ENCODE measurements around the gene ZNF484. TPM values are rescaled to one million over a fixed set of nuclear protein-coding genes. Genes with fewer than 3 reads are reported as not detected.
A peak's percentile ranks its signal among the peaks of the same experiment; 100 is the strongest.
"Not testable (repeated sequence)": the region's sequence is repeated elsewhere in the genome, so short reads cannot be mapped to it uniquely, and the experiment has no call there.

Gene ZNF484
- total RNA-seq, 2 donors from 2014 or later, result 9.3 to 10.3 TPM

DNA sequence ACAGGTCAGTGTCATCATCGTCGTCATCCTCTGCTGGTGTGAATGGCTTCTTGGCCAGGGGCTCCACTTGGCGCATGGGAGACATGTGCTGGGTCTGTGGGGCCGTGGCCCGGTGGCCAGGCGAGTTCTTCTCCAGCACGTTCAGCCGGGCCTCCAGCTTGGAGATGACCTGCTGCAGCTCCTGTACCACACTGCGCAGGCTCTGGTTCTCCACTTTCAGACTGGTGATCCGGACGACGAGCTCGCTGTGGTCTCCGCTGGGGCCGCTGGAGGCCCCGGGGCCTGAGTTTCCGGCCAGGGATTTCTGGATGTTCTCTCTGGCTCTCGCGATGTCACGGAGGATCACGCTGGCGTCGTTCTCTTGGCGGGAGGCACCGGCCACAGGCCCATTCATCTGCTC lies 40.6 kb downstream of the ZNF484 start:
- Histone ChIP-seq H3K27me3 (replicated peaks; ENCODE audit: insufficient read depth) (no peaks in the 10 kb centered on the region), H3K4me1 (replicated peaks) (no peaks in the 10 kb centered on the region), H3K27ac (no peak overlapping the region), H3K9me3 (no peaks in the 10 kb centered on the region), H3K4me3 (no peak overlapping the region), H3K36me3 (no peaks in the 10 kb centered on the region)
- TF ChIP-seq POLR2AphosphoS5 (IDR thresholded peaks at IDR 0.05), result no peak
- no peak for TF ChIP-seq POLR2A (IDR thresholded peaks at IDR 0.05)
- TF ChIP-seq, protein P1, sequence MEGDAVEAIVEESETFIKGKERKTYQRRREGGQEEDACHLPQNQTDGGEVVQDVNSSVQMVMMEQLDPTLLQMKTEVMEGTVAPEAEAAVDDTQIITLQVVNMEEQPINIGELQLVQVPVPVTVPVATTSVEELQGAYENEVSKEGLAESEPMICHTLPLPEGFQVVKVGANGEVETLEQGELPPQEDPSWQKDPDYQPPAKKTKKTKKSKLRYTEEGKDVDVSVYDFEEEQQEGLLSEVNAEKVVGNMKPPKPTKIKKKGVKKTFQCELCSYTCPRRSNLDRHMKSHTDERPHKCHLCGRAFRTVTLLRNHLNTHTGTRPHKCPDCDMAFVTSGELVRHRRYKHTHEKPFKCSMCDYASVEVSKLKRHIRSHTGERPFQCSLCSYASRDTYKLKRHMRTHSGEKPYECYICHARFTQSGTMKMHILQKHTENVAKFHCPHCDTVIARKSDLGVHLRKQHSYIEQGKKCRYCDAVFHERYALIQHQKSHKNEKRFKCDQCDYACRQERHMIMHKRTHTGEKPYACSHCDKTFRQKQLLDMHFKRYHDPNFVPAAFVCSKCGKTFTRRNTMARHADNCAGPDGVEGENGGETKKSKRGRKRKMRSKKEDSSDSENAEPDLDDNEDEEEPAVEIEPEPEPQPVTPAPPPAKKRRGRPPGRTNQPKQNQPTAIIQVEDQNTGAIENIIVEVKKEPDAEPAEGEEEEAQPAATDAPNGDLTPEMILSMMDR (IDR thresholded peaks at IDR 0.05), result no peak
- DNase-seq (ENCODE audit: low spot score), result no peak
- intact Hi-C loops (cut with DNase I), result no loop called here
- WGBS, result 97% methylated on average over 25 of the region's 25 CpGs

- 93% methylated on average over 2 of the region's 2 CpGs for WGBS
- DNase-seq (ENCODE audit: low spot score), result no peak
- TF ChIP-seq POLR2A (IDR thresholded peaks at IDR 0.05), result no peak
- H3K4me1 ChIP-seq (replicated peaks), result no peaks in the 10 kb centered on the region
- H3K9me3 ChIP-seq, result no peaks in the 10 kb centered on the region
- H3K36me3 ChIP-seq, result no peaks in the 10 kb centered on the region
- intact Hi-C loops (cut with DNase I), result no loop called here
- H3K27ac ChIP-seq, result no peak overlapping the region
- H3K27me3 ChIP-seq (replicated peaks; ENCODE audit: insufficient read depth), result no peaks in the 10 kb centered on the region
- H3K4me3 ChIP-seq, result no peak overlapping the region
Measured at GRCh38 chr9:92829420-92829819, 48.4 kb downstream of the ZNF484 start.

DNA sequence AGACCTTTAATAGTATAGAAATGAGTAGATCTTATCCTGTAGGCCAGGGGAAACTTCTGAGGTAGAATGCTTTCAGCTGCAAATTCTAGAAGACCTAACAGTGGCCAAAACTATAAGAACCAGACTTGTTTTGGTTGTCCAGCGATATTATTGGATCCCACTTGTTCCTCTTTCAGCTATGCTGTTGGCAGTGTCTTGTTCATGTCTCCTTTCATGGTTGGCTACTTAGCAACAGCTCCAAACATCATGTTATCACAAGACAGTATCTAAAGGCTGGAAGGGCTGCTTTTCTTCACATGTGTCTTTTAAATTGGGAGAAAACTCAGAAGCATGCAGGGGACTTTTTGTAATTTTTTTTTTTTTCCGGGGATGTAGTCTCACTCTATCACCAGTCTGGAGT lies 52.8 kb downstream of the ZNF484 start:
- 53% methylated on average over 2 of the region's 2 CpGs for WGBS
- H3K4me1 ChIP-seq (replicated peaks); H3K4me3 ChIP-seq; H3K27me3 ChIP-seq (replicated peaks; ENCODE audit: insufficient read depth); intact Hi-C loops (cut with DNase I); H3K27ac ChIP-seq; H3K36me3 ChIP-seq; DNase-seq (ENCODE audit: low spot score); H3K9me3 ChIP-seq: not testable (repeated sequence)

DNA sequence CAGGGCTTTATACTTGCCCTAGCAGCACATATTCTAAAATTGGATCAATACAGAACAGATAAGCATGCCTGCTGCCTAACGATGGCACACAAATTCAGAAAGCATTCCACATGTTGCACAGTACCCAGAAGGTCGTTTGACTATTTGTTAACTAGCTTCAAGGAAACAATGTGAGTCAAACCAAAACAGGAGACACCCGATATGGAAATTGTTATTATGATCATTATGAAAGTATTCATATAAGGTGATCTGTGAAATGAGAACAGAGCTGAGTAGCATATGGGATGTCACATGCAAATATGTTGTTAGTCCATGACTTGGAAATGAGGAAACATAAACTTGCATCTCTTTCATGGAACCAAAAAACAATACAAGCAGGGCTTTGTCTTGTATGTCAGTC lies 56.9 kb downstream of the ZNF484 start:
- WGBS, result 80% methylated on average over 3 of the region's 3 CpGs
- no peak for TF ChIP-seq POLR2A (IDR thresholded peaks at IDR 0.05)
- no peak for TF ChIP-seq POLR2AphosphoS5 (IDR thresholded peaks at IDR 0.05)
- TF ChIP-seq, protein P1 (IDR thresholded peaks at IDR 0.05), result no peak
- Histone ChIP-seq H3K27ac (no peak overlapping the region), H3K9me3 (no peaks in the 10 kb centered on the region), H3K4me3 (no peak overlapping the region), H3K36me3 (no peaks in the 10 kb centered on the region), H3K27me3 (replicated peaks; ENCODE audit: insufficient read depth) (peaks cover 5% of the 10 kb centered on the region), H3K4me1 (replicated peaks) (no peaks in the 10 kb centered on the region)
- intact Hi-C loops (cut with DNase I), result no loop called here
- no peak for DNase-seq (ENCODE audit: low spot score)

GRCh38 chr9:92819898-92820297 lies 57.9 kb downstream of the ZNF484 start:
- intact Hi-C loops (cut with DNase I); H3K27me3 ChIP-seq (replicated peaks; ENCODE audit: insufficient read depth): not testable (repeated sequence)
- 88% methylated on average over 1 of the region's 1 CpG for WGBS

DNA sequence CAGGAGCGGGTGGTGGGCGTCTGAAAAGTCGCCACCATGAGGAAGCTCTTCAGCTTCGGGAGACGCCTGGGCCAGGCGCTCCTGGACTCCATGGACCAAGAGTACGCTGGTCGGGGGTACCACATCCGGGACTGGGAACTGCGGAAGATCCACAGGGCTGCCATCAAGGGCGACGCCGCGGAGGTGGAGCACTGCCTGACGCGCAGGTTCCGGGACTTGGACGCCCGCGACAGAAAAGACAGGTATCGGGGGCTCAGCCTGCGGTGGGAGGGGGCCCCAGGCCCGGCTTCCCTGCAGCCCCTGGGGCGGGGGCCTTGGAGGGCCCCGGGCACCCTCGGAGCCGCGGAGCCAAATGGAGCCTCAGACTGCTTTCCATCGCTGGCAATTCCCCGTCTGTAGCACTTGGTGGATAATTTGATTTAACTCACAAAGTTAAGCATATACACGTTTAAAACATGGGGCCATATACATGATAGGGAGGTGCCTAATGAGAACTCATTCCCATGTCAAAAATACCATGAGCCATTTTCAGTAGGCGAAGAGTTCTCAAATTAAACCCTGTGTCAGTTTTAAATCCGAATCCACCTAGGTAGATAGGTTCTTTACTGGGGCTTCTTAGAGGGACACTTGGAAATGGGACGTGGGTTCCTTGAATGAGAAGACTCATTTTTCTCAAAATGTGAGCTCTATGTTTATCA lies 68.1 kb downstream of the ZNF484 start:
- H3K36me3 ChIP-seq; DNase-seq (ENCODE audit: low spot score); H3K9me3 ChIP-seq; H3K4me3 ChIP-seq; H3K27ac ChIP-seq; intact Hi-C loops (cut with DNase I): not testable (repeated sequence)
- H3K27me3 ChIP-seq (replicated peaks; ENCODE audit: insufficient read depth), result peaks cover 22% of the 10 kb centered on the region
- WGBS, result 10% methylated on average over 27 of the region's 34 CpGs
- peaks cover 17% of the 10 kb centered on the region for H3K4me1 ChIP-seq (replicated peaks)

More at GRCh38 chr9:92819898-92820297, 57.9 kb downstream of the ZNF484 start:
- H3K36me3 ChIP-seq; H3K9me3 ChIP-seq; H3K4me3 ChIP-seq; H3K27ac ChIP-seq; H3K4me1 ChIP-seq (replicated peaks); DNase-seq (ENCODE audit: low spot score): not testable (repeated sequence)

DNA sequence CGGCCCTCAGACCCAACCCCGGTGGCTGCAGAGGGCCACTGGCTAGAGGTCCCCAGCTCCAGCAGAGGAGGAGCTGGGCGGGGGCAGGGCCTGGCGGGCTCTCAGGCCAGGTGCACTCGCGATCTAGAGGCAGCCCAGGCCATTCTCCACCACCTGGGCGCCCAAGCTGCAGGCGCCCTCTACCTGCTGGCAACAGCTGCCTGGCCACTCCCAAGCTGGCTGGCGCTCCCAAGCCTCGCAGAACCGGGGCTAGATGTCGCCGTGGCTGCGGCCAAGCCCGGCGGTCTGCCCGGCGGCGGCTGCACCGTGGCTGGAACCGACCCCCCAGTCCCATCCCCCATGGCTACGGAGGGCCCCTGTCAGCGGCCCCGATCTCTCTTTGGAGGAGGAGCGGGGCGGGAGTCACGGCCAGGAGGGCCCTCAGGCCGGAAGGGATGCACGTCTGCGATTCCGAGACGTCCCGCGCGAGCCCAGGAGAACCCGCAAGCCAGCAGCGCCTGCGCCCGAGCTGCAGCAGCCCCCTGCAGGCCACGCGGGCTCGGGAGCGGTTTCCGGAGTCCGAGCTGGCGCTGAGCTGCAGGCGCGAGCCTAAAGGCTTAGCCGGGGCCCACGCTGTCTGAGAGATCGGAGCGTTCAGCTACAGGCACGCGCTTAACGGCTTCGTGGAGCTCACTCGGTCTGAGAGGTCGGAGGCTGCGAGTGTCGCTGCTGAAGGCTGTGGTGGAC lies 68.9 kb downstream of the ZNF484 start:
- TF ChIP-seq POLR2AphosphoS5 (IDR thresholded peaks at IDR 0.05), result peak; percentile 17
- no peak for TF ChIP-seq POLR2A (IDR thresholded peaks at IDR 0.05)
- TF ChIP-seq, protein P1 (IDR thresholded peaks at IDR 0.05), result peak in 2 of 4 experiments; percentile 21 to 42
- Histone ChIP-seq H3K4me1 (replicated peaks) (peaks cover 17% of the 10 kb centered on the region), H3K27me3 (replicated peaks; ENCODE audit: insufficient read depth) (peaks cover 19% of the 10 kb centered on the region), H3K36me3 (no peaks in the 10 kb centered on the region), H3K9me3 (no peaks in the 10 kb centered on the region), H3K27ac (no peak overlapping the region), H3K4me3 (peak overlapping the region in 1 of 2 donors; percentile 8)
- intact Hi-C loops (cut with DNase I), result no loop called here
- peak; percentile 40 for DNase-seq (ENCODE audit: low spot score)
- 4% methylated on average over 26 of the region's 60 CpGs for WGBS

Measured in prostate gland (tissue), 2 donors.